ENCODE results near the gene ZFHX3.

Gene ZFHX3

GRCh38 chr16:72760581-72760980 is 287.3 kb downstream of the ZFHX3 start:
- DNase-seq (ENCODE audit: low read depth in 2 of 2): no peak

- no peak for DNase-seq (ENCODE audit: low read depth in 2 of 2)
These were observed 294.0 kb downstream of the ZFHX3 start for GRCh38 chr16:72753881-72754280.

- no peak for DNase-seq (ENCODE audit: low read depth in 2 of 2)
These were observed 295.8 kb downstream of the ZFHX3 start for GRCh38 chr16:72752004-72752695.

- DNase-seq (ENCODE audit: low read depth in 2 of 2): no peak
These were observed 296.9 kb downstream of the ZFHX3 start for GRCh38 chr16:72751076-72751475.

GRCh38 chr16:72749091-72749490 is 298.8 kb downstream of the ZFHX3 start:
- DNase-seq (ENCODE audit: low read depth in 2 of 2): no peak

- DNase-seq (ENCODE audit: low read depth in 2 of 2): no peak
These were observed 303.7 kb downstream of the ZFHX3 start for GRCh38 chr16:72744076-72744793.

- DNase-seq (ENCODE audit: low read depth in 2 of 2): no peak
These were observed 304.7 kb downstream of the ZFHX3 start for GRCh38 chr16:72743011-72743761.

GRCh38 chr16:72740347-72740746 is 307.6 kb downstream of the ZFHX3 start:
- DNase-seq (ENCODE audit: low read depth in 2 of 2): no peak

- no peak for DNase-seq (ENCODE audit: low read depth in 2 of 2)
These were observed 308.4 kb downstream of the ZFHX3 start for GRCh38 chr16:72739577-72739976.

- DNase-seq (ENCODE audit: low read depth in 2 of 2): no peak
These were observed 311.9 kb downstream of the ZFHX3 start for GRCh38 chr16:72736074-72736473.
